SIG-M5 treated with dmso at 0.1 percent for 504 hours (cell line): Measurements from ENCODE around the gene GRIN3B.
"Not testable (repeated sequence)": the region's sequence is repeated elsewhere in the genome, so short reads cannot be mapped to it uniquely, and the experiment has no call there.

Experiments
- DNase-seq: peaks from one replicate; lab custom pipeline; 2025; ENCODE audit not compliant: unreplicated experiment; lab: John Stamatoyannopoulos, UW

GRIN3B gene, protein sequence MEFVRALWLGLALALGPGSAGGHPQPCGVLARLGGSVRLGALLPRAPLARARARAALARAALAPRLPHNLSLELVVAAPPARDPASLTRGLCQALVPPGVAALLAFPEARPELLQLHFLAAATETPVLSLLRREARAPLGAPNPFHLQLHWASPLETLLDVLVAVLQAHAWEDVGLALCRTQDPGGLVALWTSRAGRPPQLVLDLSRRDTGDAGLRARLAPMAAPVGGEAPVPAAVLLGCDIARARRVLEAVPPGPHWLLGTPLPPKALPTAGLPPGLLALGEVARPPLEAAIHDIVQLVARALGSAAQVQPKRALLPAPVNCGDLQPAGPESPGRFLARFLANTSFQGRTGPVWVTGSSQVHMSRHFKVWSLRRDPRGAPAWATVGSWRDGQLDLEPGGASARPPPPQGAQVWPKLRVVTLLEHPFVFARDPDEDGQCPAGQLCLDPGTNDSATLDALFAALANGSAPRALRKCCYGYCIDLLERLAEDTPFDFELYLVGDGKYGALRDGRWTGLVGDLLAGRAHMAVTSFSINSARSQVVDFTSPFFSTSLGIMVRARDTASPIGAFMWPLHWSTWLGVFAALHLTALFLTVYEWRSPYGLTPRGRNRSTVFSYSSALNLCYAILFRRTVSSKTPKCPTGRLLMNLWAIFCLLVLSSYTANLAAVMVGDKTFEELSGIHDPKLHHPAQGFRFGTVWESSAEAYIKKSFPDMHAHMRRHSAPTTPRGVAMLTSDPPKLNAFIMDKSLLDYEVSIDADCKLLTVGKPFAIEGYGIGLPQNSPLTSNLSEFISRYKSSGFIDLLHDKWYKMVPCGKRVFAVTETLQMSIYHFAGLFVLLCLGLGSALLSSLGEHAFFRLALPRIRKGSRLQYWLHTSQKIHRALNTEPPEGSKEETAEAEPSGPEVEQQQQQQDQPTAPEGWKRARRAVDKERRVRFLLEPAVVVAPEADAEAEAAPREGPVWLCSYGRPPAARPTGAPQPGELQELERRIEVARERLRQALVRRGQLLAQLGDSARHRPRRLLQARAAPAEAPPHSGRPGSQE

DNA sequence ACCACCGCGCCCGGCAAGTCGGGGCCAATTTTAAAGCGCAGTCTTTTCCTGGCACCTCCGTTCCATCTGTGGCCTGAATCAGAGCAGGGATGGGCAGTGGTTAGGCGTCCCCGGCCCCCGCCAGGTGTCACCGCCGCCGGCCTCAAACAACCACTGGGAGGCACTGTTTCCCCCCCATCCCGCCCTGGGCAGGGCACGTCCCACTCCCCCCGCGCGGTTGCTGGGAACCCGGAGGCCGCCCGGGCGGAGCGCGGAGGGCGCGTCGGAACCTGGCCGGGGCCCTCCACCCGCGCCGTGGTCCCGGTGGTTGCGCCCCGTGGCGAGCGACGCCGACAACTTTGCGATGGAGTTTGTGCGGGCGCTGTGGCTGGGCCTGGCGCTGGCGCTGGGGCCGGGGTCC is at the start of gene GRIN3B:
Gene GRIN3B, plus strand, starts transcription at position 325 of the 400 bp plus-strand sequence. Its CDS starts 19 bp downstream, at position 344.
- peak; percentile 34 for DNase-seq

GRCh38 chr19:952049-952679 is 48.1 kb upstream of the GRIN3B start:
- no peak for DNase-seq

DNA sequence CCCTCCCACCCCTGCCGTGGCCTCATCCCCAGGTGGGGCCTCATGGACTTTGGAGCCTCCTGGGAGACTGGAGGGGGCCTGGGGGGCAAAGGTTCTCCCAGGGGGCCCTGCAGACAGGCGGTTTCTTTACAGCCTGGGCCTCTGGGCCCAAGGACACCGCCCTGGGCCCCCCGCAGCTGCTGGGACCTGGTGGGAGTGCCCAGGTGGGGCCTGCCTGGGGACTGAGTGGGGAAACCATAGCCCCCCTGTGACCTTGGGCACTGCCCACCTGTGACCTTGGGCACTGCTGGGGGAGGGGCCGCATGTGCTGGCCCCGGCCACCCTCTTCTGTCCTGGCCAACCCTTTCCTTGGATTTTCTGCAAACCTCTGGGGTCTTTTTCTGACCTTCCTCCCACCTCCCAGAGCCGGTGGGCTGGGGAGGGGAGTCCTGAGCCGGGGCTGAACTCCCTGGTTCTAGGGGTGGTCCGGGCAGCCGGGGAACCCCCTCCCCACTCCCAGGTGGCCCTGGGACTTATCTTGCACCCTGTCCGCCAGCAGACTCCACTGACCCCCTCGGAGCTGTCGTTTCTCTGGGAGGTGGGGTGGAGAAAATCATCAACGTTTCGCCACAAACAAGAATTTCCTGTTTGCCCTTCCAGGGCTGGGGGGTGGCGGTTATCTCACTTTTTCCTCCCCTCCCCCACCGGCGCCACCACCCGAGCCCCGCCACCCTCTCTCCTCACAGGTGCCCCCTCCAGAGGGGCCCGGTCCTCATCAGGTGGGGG is 47.4 kb upstream of the GRIN3B start:
- DNase-seq: no peak

GRCh38 chr19:953445-954271 is 46.6 kb upstream of the GRIN3B start:
- DNase-seq: no peak

DNA sequence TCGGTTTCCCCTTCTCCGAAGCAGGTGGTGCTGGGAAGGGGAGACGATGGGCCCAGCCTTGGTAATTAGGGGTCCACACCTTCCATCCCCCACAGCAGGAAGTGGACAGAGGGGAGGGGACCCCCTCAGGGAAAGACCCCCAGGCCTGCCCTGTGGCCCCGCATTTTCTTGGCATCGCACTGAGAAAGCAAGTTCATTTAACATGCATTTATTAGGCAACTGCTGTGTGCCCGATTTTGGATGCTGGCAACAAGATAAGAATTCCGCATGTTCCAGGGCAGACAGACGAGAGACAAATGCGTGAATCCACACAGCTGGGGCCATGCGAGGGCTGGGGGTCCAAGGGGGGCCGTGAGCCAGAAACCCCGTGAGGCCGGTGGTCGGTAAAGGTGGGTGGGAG is 45.9 kb upstream of the GRIN3B start:
- DNase-seq: no peak

GRCh38 chr19:954672-955494 is 45.3 kb upstream of the GRIN3B start:
- no peak for DNase-seq

- DNase-seq: no peak
Observed at GRCh38 chr19:955803-956765, 44.1 kb upstream of the GRIN3B start.

- no peak for DNase-seq
Observed at GRCh38 chr19:956766-957440, 43.3 kb upstream of the GRIN3B start.

DNA sequence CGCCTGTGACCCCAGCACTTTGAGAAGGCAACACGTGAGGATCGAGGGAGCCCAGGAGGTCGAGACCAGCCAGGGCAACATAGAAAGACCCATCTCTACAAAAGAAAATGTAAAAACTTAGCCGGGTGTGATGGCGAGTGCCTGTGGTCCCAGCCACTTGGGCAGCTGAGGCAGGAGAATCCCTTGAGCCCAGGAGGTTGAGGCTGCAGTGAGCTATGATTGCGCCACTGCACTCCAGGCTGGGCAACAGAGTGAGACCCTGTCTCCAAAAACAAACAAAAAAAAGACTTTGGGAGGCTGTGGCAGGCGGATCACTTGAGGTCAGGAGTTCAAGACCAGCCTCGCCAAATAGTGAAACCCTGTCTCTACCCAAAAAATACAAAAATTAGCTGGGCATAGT is 42.6 kb upstream of the GRIN3B start:
- not testable (repeated sequence) for DNase-seq

DNA sequence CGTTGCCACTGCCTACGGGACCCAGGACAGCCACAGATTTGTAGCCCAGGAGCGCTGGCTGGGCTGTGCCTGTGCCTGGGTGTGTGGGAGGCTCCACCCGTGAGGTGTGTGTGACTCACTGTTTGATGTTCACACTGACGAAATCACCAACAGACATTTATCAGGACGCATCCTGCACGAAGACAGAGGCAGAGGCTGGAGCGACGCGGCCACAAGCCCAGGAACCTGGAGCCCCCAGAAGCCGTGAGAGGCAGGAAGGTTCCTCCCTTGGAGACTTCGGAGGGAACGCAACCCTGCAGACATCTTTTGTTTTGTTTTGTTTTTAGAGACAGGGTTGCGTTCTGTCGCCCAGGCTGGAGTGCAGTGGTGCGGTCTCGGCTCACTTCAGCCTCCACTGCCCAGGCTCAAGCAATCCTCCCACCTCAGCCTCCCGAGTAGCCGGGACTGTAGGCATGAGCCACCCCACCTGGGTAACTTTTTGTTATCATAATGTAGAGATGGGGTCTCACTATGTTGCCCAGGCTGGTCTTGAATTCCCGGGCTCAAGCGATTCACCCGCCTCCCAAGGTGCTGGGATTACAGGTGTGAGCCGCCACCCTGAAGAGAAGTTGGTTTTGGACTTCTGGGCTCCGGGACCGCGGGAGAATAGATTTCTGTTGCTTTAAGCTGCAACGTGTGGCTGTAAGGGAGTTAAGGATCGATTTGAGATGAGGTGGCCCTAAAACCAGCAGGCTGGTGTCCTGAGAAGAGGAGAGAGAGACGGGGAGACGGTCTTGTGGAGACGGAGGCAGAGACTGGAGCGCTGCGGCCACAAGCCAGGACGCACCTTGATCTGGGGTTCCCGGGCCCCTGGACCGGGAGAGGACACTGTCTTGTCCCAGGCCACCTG is 41.0 kb upstream of the GRIN3B start:
- DNase-seq: peak; percentile 23

GRCh38 chr19:960020-960419 is 40.2 kb upstream of the GRIN3B start:
- no peak for DNase-seq

DNA sequence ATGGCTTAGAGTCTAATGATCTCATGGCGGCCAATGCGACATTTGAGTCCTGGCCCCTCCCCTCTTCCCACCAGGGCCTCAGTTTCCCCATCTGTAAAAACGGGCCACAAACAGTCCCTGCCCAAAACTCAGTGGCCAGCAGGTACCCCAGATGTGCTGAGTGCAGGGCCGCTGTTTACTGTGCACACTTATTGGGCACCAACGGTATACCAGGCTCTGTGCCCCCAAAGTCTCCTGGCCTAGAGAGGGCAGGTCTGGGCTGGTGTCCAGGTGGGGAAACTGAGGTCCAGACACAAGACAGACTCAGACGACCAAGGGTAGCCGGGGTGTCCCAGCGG is 39.6 kb upstream of the GRIN3B start:
- DNase-seq: no peak

GRCh38 chr19:961866-962620 is 38.2 kb upstream of the GRIN3B start:
- no peak for DNase-seq

DNA sequence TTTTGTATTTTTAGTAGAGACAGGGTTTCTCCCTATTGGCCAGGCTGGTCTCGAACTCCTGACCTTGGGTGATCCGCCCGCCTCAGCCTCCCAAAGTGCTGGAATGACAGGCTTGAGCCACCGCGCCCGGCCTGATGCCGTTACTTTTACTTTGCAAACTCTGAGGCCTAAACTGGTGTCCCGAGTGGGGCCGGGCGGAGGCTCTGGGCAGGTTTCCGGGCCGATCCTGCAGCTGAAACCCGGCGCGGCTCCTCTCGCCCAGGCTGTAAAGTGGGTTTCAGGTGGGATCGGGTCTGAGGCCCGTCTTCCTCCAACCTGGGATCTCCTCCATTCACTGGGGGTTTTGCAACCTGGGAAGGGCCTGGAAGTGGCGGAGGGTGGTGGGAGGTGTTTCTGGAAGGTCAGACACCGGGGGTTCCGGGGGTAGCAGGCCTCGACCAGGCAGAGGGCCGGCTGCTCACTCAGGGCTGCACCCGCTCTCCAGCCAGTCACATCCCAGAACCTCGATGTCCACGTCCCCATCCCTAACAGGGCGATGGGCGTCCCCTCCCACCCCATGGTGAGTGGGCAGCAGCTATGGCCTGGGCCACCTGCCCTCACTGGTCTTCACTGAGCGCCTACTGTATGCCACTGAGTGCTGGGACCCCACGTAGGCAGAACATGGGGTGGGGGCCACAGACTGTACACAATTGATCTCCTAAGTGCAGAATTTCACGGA is 37.4 kb upstream of the GRIN3B start:
- DNase-seq: no peak

- DNase-seq: no peak
Observed at GRCh38 chr19:963486-963951, 36.7 kb upstream of the GRIN3B start.
